Measurements from ENCODE around the gene RGMB. TPM values are rescaled to one million over a fixed set of nuclear protein-coding genes. Genes with fewer than 3 reads are reported as not detected.

Gene RGMB
- total RNA-seq, 1 experiment from 2014 or later: 19.3 TPM

DNA sequence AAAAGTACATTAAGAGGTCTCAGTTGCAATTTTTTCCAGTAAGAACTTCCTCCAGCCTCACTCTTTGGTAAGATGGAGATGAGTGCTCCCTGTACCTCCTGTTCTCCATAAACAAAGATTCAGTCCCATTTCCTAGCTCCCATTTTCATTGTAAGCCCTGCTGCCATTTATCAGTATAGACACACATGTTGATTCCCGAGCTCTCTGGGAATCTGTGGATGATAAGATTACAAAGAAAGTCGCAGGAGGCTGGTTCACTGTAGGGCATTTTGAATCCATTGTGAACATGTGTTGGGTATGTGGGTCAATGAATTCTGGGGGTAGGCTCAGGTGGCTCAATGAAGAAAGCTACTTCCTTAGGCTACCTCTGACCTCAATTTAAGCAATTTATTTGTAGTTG, 36.7 kb downstream of the RGMB start:
- TF ChIP-seq, protein P1, sequence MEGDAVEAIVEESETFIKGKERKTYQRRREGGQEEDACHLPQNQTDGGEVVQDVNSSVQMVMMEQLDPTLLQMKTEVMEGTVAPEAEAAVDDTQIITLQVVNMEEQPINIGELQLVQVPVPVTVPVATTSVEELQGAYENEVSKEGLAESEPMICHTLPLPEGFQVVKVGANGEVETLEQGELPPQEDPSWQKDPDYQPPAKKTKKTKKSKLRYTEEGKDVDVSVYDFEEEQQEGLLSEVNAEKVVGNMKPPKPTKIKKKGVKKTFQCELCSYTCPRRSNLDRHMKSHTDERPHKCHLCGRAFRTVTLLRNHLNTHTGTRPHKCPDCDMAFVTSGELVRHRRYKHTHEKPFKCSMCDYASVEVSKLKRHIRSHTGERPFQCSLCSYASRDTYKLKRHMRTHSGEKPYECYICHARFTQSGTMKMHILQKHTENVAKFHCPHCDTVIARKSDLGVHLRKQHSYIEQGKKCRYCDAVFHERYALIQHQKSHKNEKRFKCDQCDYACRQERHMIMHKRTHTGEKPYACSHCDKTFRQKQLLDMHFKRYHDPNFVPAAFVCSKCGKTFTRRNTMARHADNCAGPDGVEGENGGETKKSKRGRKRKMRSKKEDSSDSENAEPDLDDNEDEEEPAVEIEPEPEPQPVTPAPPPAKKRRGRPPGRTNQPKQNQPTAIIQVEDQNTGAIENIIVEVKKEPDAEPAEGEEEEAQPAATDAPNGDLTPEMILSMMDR (conservative IDR thresholded peaks at IDR 0.05): no peak
- Histone ChIP-seq H3K23me2 (ENCODE audit: insufficient read length, low read depth, low read length, poor library complexity, severe bottlenecking) (no peaks in the 10 kb centered on the region), H3K14ac (ENCODE audit: insufficient read depth, low read length) (no peak overlapping the region), H3K9ac (ENCODE audit: extremely low read depth, insufficient read length, low read length) (no peak overlapping the region), H3K27ac (ENCODE audit: insufficient read length, low read depth, low read length) (no peak overlapping the region), H2BK12ac (ENCODE audit: insufficient read length, low read depth, low read length) (no peak overlapping the region), H3K4me2 (ENCODE audit: insufficient read depth, insufficient read length, low read length) (no peak overlapping the region), H3K56ac (ENCODE audit: insufficient read length, low read depth, low read length) (no peak overlapping the region), H3K23ac (ENCODE audit: insufficient read length, low read depth, low read length) (no peak overlapping the region), H3K18ac (ENCODE audit: insufficient read length, low read depth, low read length) (no peak overlapping the region), H2AK5ac (ENCODE audit: insufficient read length, low read length) (no peak overlapping the region), H3K4me1 (ENCODE audit: insufficient read depth, low read length) (no peaks in the 10 kb centered on the region), H2AFZ (ENCODE audit: low read length) (no peak overlapping the region), H4K5ac (ENCODE audit: insufficient read length, low read depth, low read length) (no peak overlapping the region), H3K27me3 (ENCODE audit: insufficient read depth, low read length) (no peaks in the 10 kb centered on the region), H3K79me1 (ENCODE audit: insufficient read depth, low read depth, low read length, poor library complexity, severe bottlenecking) (no peaks in the 10 kb centered on the region), H2BK20ac (ENCODE audit: low read depth, low read length, poor library complexity, severe bottlenecking) (no peak overlapping the region), H3K4ac (ENCODE audit: low read depth, low read length) (no peak overlapping the region), H4K8ac (replicated peaks; ENCODE audit: insufficient read length, low read depth, low read length) (no peak overlapping the region), H3T11ph (ENCODE audit: low read length) (no peak overlapping the region), H3K79me2 (ENCODE audit: insufficient read depth, low read length) (no peaks in the 10 kb centered on the region), H4K20me1 (ENCODE audit: control insufficient read depth, insufficient read depth, insufficient read length) (no peaks in the 10 kb centered on the region), H4K91ac (ENCODE audit: insufficient read length, low read depth, low read length) (no peak overlapping the region), H2BK120ac (ENCODE audit: low read depth, low read length, poor library complexity, severe bottlenecking) (no peak overlapping the region), H3K9me3 (ENCODE audit: control insufficient read depth, low read depth, low read length) (no peaks in the 10 kb centered on the region), H2BK5ac (ENCODE audit: insufficient read length, low read length) (no peak overlapping the region), H2BK15ac (ENCODE audit: low read depth, low read length) (no peak overlapping the region)
- no peak overlapping the region for H3K27ac Mint-ChIP-seq
- DNase-seq: no peak
- H3K4me1 Mint-ChIP-seq: no peaks in the 10 kb centered on the region
- peaks cover 13 to 28% (median 16%) of the 10 kb centered on the region in 3 experiments for H3K36me3 Mint-ChIP-seq (ENCODE audit: insufficient read depth in 1 of 3, low read depth in 3 of 3)
- H3K4me3 Mint-ChIP-seq: no peak overlapping the region
- no CpG with 5 or more reads among the region's 2 CpGs for WGBS (ENCODE audit: extremely low coverage, insufficient read length, low lambda C conversion rate)
- H3K9me3 Mint-ChIP-seq: peaks cover 32 to 33% of the 10 kb centered on the region in 2 experiments
- no peaks in the 10 kb centered on the region for H3K27me3 Mint-ChIP-seq (ENCODE audit: low read depth)
